ENCODE results near the gene TMEM179B. TPM values are rescaled to one million over a fixed set of nuclear protein-coding genes. Genes with fewer than 3 reads are reported as not detected.
"Not testable (repeated sequence)": the region's sequence is repeated elsewhere in the genome, so short reads cannot be mapped to it uniquely, and the experiment has no call there.

TMEM179B gene, protein sequence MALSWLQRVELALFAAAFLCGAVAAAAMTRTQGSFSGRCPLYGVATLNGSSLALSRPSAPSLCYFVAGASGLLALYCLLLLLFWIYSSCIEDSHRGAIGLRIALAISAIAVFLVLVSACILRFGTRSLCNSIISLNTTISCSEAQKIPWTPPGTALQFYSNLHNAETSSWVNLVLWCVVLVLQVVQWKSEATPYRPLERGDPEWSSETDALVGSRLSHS
- total RNA-seq: 10 to 100 TPM; 22.3 to 83.8 (median 34.2) TPM

GRCh38 chr11:62787005-62787759 lies at the start of gene TMEM179B:
Gene TMEM179B, plus strand, starts transcription at chr11:62787402. Its CDS starts 30 bp downstream, at chr11:62787432.
- Histone ChIP-seq H3K4me1 (peaks cover 0 to 2% of the 10 kb centered on the region in 2 donors), H3K4me3 (peak within 1 kb of the TSS; percentile 84 to 96), H3K27me3 (no peaks in the 10 kb centered on the region), H3K27ac (peak within 1 kb of the TSS; percentile 96 to 97), H3K9me3 (no peaks in the 10 kb centered on the region), H3K36me3 (no peaks in the 10 kb centered on the region)
- peak; percentile 96 to 99 for DNase-seq
- TF ChIP-seq CTCF (IDR thresholded peaks at IDR 0.05): peak in 3 of 4 experiments; percentile 61 to 67 (median 61)
- peak; percentile 96 to 98 for TF ChIP-seq POLR2A (IDR thresholded peaks at IDR 0.05)
- intact Hi-C loops (cut with DNase I; ENCODE audit: low total_unique reads): loop anchor here (2.0 kb wide), 1 partner anchor 76 kb away; no protein-coding TSS in a partner anchor

- Histone ChIP-seq H3K36me3 (no peaks in the 10 kb centered on the region), H3K4me3 (no peak overlapping the region), H3K4me1 (no peaks in the 10 kb centered on the region), H3K27ac (no peak overlapping the region), H3K9me3 (no peaks in the 10 kb centered on the region), H3K27me3 (no peaks in the 10 kb centered on the region)
- DNase-seq: no peak
- intact Hi-C loops (cut with DNase I; ENCODE audit: low total_unique reads): no loop called here
- TF ChIP-seq CTCF (IDR thresholded peaks at IDR 0.05) (no peak), POLR2A (IDR thresholded peaks at IDR 0.05) (no peak)
Measured at GRCh38 chr11:62747475-62748160, 39.6 kb upstream of the TMEM179B start.

- H3K27ac ChIP-seq; H3K36me3 ChIP-seq; H3K9me3 ChIP-seq; H3K27me3 ChIP-seq; intact Hi-C loops (cut with DNase I; ENCODE audit: low total_unique reads); DNase-seq; H3K4me1 ChIP-seq; H3K4me3 ChIP-seq: not testable (repeated sequence)
Measured at GRCh38 chr11:62749931-62750330, 37.3 kb upstream of the TMEM179B start.

DNA sequence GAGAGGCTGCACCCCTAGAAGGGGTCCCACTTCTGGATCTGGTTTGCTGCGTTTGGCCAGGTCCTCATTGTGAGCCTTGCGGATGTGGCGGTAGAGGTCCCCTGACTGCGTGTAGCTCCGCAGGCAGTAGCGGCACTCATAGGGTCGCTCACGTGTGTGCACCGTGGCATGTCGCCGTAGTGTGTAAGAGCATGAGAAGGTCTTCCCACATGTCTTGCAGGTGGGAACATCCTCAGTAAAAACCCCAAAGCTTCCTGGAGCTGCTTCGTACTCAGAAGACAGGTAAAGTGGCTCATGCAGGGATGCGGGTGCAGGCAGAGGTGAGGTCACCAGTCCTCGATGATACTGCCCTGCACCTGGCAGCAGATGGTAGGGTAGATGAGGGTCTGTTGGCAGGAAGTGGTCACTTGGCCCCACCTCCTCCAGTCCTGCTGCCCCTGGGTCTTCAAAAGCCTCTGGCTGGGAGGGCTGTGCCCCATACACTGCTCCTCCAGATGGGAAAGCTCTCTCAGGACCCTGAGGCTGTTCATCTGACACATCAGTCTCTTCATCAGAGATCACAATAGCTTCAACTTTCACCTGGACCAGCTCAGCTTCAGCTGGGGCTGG lies 34.9 kb upstream of the TMEM179B start:
- H3K9me3 ChIP-seq: no peaks in the 10 kb centered on the region
- H3K27me3 ChIP-seq: no peaks in the 10 kb centered on the region
- H3K36me3 ChIP-seq: no peaks in the 10 kb centered on the region
- TF ChIP-seq POLR2A (IDR thresholded peaks at IDR 0.05): no peak
- TF ChIP-seq CTCF (IDR thresholded peaks at IDR 0.05): no peak
- no peak for DNase-seq
- H3K4me1 ChIP-seq: peaks cover 0 to 5% of the 10 kb centered on the region in 2 donors
- no peak overlapping the region for H3K4me3 ChIP-seq
- no peak overlapping the region for H3K27ac ChIP-seq
- intact Hi-C loops (cut with DNase I; ENCODE audit: low total_unique reads): no loop called here

- H3K4me1 ChIP-seq: peaks cover 0 to 5% of the 10 kb centered on the region in 2 donors
- peak overlapping the region; percentile 69 to 83 for H3K4me3 ChIP-seq
- no peak for DNase-seq
- intact Hi-C loops (cut with DNase I; ENCODE audit: low total_unique reads): no loop called here
- H3K36me3 ChIP-seq: no peaks in the 10 kb centered on the region
- peak overlapping the region; percentile 91 to 92 for H3K27ac ChIP-seq
- no peaks in the 10 kb centered on the region for H3K9me3 ChIP-seq
- H3K27me3 ChIP-seq: no peaks in the 10 kb centered on the region
- TF ChIP-seq POLR2A (IDR thresholded peaks at IDR 0.05) (no peak), CTCF (IDR thresholded peaks at IDR 0.05) (no peak)
Measured at GRCh38 chr11:62752994-62753735, 34.0 kb upstream of the TMEM179B start.
